SK-N-SH (cell line): ENCODE measurements around the gene MAP3K12. TPM values are rescaled to one million over a fixed set of nuclear protein-coding genes. Genes with fewer than 3 reads are reported as not detected.

Experiments
- CTCF ChIA-PET: fragments of 300-600, 350-600 bp; formaldehyde crosslinking; extraction: SDS; loops from one replicate; lab custom pipeline; 2021; lab: Yijun Ruan, JAX
- POLR2A ChIA-PET: fragments of 350-600 bp; sonication (Branson Sonifier 250); formaldehyde crosslinking; extraction: SDS; loops from one replicate; lab custom pipeline; 2020; ENCODE audit warnings: antibody characterized with exemption, inconsistent platforms; lab: Yijun Ruan, JAX
- DNase-seq: peaks from one replicate; pipeline ENCODE4 v3.0.0; 2012
- H2AFZ ChIP-seq: fragments of 200-600 bp; sonication (generic); 2 replicates; pipeline ENCODE4 v1.8.1; 2016; ENCODE audit warnings: antibody characterized with exemption, mild to moderate bottlenecking, low read depth
- H3F3A ChIP-seq: fragments of 200-600 bp; sonication (generic); replicated peaks from 2 replicates; pipeline ENCODE3; 2016; ENCODE audit warnings: antibody characterized with exemption, mild to moderate bottlenecking; ENCODE audit not compliant: insufficient read depth
- H3K27ac ChIP-seq, 2 experiments: fragments of 200-500 bp in 1 of 2; fragments of 200-600 bp in 1 of 2; sonication (Bioruptor generic) in 1 of 2; sonication (generic), shearing (Covaris generic) in 1 of 2; 2 replicates each; pipeline versions ENCODE4 v1.5.1 to v1.6.1; 2014 to 2016; ENCODE audit warnings: low read depth in 2 of 2, inconsistent platforms in 1 of 2, low read length in 1 of 2, mild to moderate bottlenecking in 1 of 2, mixed read lengths in 1 of 2
- H3K27me3 ChIP-seq: fragments of 200-600 bp; sonication (generic), shearing (Covaris generic); 2 replicates; pipeline ENCODE4 v1.6.1; 2016; ENCODE audit warnings: mixed run types; ENCODE audit not compliant: insufficient read depth
- H3K36me3 ChIP-seq, 2 experiments: fragments of 200-500 bp in 1 of 2; fragments of 200-600 bp in 1 of 2; sonication (Bioruptor generic) in 1 of 2; sonication (generic) in 1 of 2; replicated peaks in 1 of 2; 2 replicates each; pipeline versions ENCODE3 to v1.5.1; 2014 to 2016; ENCODE audit warnings: low read length in 1 of 2, mild to moderate bottlenecking in 1 of 2; ENCODE audit not compliant: insufficient read depth in 2 of 2, control insufficient read depth in 1 of 2
- H3K4me1 ChIP-seq, 2 experiments: fragments of 200-500 bp in 1 of 2; fragments of 200-600 bp in 1 of 2; sonication (Bioruptor generic) in 1 of 2; sonication (generic), shearing (Covaris generic) in 1 of 2; 2 replicates each; pipeline versions ENCODE4 v1.5.1 to v1.6.1; 2014 to 2016; ENCODE audit warnings: low read depth in 1 of 2, low read length in 1 of 2, mixed run types in 1 of 2; ENCODE audit not compliant: insufficient read depth in 2 of 2, control insufficient read depth in 1 of 2
- H3K4me2 ChIP-seq: fragments of 200-600 bp; sonication (generic), shearing (Covaris generic); 2 replicates; pipeline ENCODE4 v1.6.1; 2017; ENCODE audit warnings: mixed run types
- H3K4me3 ChIP-seq, 2 experiments: fragments of 200-500 bp in 1 of 2; fragments of 200-600 bp in 1 of 2; sonication (Bioruptor generic) in 1 of 2; sonication (generic), shearing (Covaris generic) in 1 of 2; 2 replicates each; pipeline versions ENCODE4 v1.5.1 to v1.8.1; 2014 to 2016; ENCODE audit warnings: low read depth in 2 of 2, inconsistent platforms in 1 of 2, low read length in 1 of 2, mild to moderate bottlenecking in 1 of 2, mixed read lengths in 1 of 2, moderate library complexity in 1 of 2
- H3K79me2 ChIP-seq: fragments of 200-600 bp; sonication (generic); 2 replicates; pipeline ENCODE4 v1.8.1; 2017; ENCODE audit warnings: mild to moderate bottlenecking; ENCODE audit not compliant: insufficient read depth
- H3K9ac ChIP-seq: fragments of 200-600 bp; sonication (generic); 2 replicates; pipeline ENCODE4 v1.6.1; 2017; ENCODE audit warnings: mixed run types
- H3K9me2 ChIP-seq: fragments of 200-600 bp; sonication (generic); 2 replicates; pipeline ENCODE4 v1.6.1; 2017; ENCODE audit warnings: mixed run types
- H3K9me3 ChIP-seq: fragments of 200-600 bp; sonication (generic); 2 replicates; pipeline ENCODE4 v1.6.1; 2017; ENCODE audit warnings: mixed run types, mild to moderate bottlenecking, moderate library complexity
- H4K20me1 ChIP-seq: fragments of 200-600 bp; sonication (generic); 2 replicates; pipeline ENCODE4 v1.6.1; 2017; ENCODE audit warnings: mild to moderate bottlenecking, mixed run types; ENCODE audit not compliant: insufficient read depth
- CHD2 ChIP-seq: fragments of 150-350 bp; IDR thresholded peaks from 2 replicates; pipeline ENCODE4 v1.6.1; 2018; ENCODE audit warnings: low read length; ENCODE audit not compliant: partially characterized antibody
- EP300 ChIP-seq, 2 experiments: IDR thresholded peaks; 2 replicates each; pipeline versions ENCODE4 v1.4.0 to v1.6.1; 2012; ENCODE audit warnings: borderline replicate concordance in 1 of 2, low read depth in 1 of 2, low read length in 1 of 2
- FOSL2 ChIP-seq: IDR thresholded peaks from 2 replicates; pipeline ENCODE4 v1.4.0; 2012; ENCODE audit warnings: low read depth, mild to moderate bottlenecking, moderate library complexity, borderline replicate concordance
- FOXJ3 ChIP-seq: sonication (generic); formaldehyde crosslinking; IDR thresholded peaks from 2 replicates; pipeline ENCODE4 v1.5.1; 2020; ENCODE audit warnings: mild to moderate bottlenecking, missing genetic modification reagents
- FOXM1 ChIP-seq: IDR thresholded peaks from 2 replicates; pipeline ENCODE4 v1.4.0; 2012; ENCODE audit warnings: low read depth, mild to moderate bottlenecking
- GABPA ChIP-seq: IDR thresholded peaks from 2 replicates; pipeline ENCODE4 v1.4.0; 2012; ENCODE audit warnings: low read depth, mild to moderate bottlenecking
- JUND ChIP-seq: IDR thresholded peaks from 2 replicates; pipeline ENCODE4 v1.4.0; 2012
- MEF2A ChIP-seq: IDR thresholded peaks from 2 replicates; pipeline ENCODE4 v1.4.0; 2012; ENCODE audit warnings: low read depth, borderline replicate concordance
- RAD21 ChIP-seq: IDR thresholded peaks from 2 replicates; pipeline ENCODE4 v1.6.1; 2012; ENCODE audit warnings: mild to moderate bottlenecking, low read length
- RFX5 ChIP-seq: IDR thresholded peaks from 2 replicates; pipeline ENCODE4 v1.6.1; 2012; ENCODE audit warnings: mild to moderate bottlenecking, improper control_type of control experiment, low read length
- RXRA ChIP-seq: IDR thresholded peaks from 2 replicates; pipeline ENCODE4 v1.4.0; 2012; ENCODE audit warnings: low read depth, mild to moderate bottlenecking, borderline replicate concordance
- TEAD4 ChIP-seq: IDR thresholded peaks from 2 replicates; pipeline ENCODE4 v1.4.0; 2012; ENCODE audit warnings: mild to moderate bottlenecking, borderline replicate concordance; ENCODE audit not compliant: insufficient read depth
- WGBS: methylation state at CpG from one replicate; pipeline ENCODE4 v1.1.6; 2017; ENCODE audit warnings: low lambda C conversion rate; 5-methylcytosine and 5-hydroxymethylcytosine counted together
- polyA plus RNA-seq, 3 experiments: library from polyadenylated mRNA; depleted of rRNA; stranded (reverse); fragments of >200 nt; gene quantifications; 2 replicates each; pipeline ENCODE4 v1.2.3, GENCODE V29; 2012
- TF ChIP-seq, protein P1 (sequence below): IDR thresholded peaks from 2 replicates; pipeline ENCODE4 v1.4.0; 2012; ENCODE audit warnings: low read depth
- TF ChIP-seq, protein P2 (sequence below): IDR thresholded peaks from 2 replicates; pipeline ENCODE4 v1.6.1; 2012; ENCODE audit warnings: mild to moderate bottlenecking, low read depth, low read length, moderate library complexity
- TF ChIP-seq, protein P3 (sequence below): IDR thresholded peaks from 2 replicates; pipeline ENCODE4 v1.4.0; 2012; ENCODE audit warnings: low read depth, borderline replicate concordance
- TF ChIP-seq, protein P4 (sequence below): fragments of 150-350 bp; IDR thresholded peaks from 2 replicates; pipeline ENCODE4 v1.6.1; 2016; ENCODE audit warnings: mild to moderate bottlenecking, low read depth, low read length

Gene MAP3K12
- polyA plus RNA-seq, 1 of the 3 experiments (the other 2 are of a cell fraction): 57.6 TPM

DNA sequence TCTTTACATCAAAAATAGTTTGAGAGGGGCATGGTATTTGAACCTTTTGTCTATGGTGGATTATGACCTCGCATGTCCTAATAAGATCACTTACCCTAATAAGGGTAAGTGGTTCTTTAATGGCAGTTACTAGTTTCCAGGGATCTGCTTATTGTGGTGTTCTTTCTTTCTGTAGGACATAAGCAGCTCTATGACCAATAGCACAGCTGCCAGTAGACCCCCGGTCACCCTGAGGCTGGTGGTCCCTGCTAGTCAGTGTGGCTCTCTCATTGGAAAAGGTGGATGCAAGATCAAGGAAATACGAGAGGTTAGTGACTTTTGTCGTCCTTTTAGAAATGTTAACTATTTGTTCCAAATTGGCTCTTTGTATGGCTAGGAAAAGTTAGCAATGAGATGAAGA is 40.2 kb downstream of the MAP3K12 start:
- no peak overlapping the region; the same call in 1 of the 2 replicates for H3K4me2 ChIP-seq
- peaks cover 45% of the 10 kb centered on the region for H3F3A ChIP-seq
- H3K36me3 ChIP-seq: peaks cover 92 to 99% of the 10 kb centered on the region in 2 experiments
- no peak for DNase-seq
- H4K20me1 ChIP-seq: peaks cover 99% of the 10 kb centered on the region
- H3K27ac ChIP-seq: no peak overlapping the region
- peaks cover 99% of the 10 kb centered on the region for H3K79me2 ChIP-seq
- H3K4me1 ChIP-seq: peaks cover 14 to 15% of the 10 kb centered on the region in 2 experiments
- no peaks in the 10 kb centered on the region for H3K27me3 ChIP-seq
- no peak overlapping the region for H3K9ac ChIP-seq
- H2AFZ ChIP-seq: no peak overlapping the region
- no peaks in the 10 kb centered on the region for H3K9me2 ChIP-seq
- H3K9me3 ChIP-seq: no peaks in the 10 kb centered on the region
- no peak overlapping the region for H3K4me3 ChIP-seq
- CTCF ChIA-PET: interaction anchor here (0.5 to 1.2 kb wide), 5 partner anchors 16 to 288 kb away, joined by 3 read pairs; no protein-coding TSS in a partner anchor
- WGBS: 94% methylated on average over 4 of the region's 4 CpGs
- TF ChIP-seq, protein P1, sequence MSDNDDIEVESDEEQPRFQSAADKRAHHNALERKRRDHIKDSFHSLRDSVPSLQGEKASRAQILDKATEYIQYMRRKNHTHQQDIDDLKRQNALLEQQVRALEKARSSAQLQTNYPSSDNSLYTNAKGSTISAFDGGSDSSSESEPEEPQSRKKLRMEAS: no peak
- TF ChIP-seq FOXM1 (no peak), RFX5 (no peak), RAD21 (no peak), TEAD4 (no peak), JUND (no peak), FOSL2 (no peak), MEF2A (no peak), RXRA (no peak), FOXJ3 (no peak), EP300 (IDR thresholded peaks at IDR 0.05; ENCODE audit: borderline replicate concordance in 1 of 2, low read depth in 1 of 2, low read length in 1 of 2) (no peak), GABPA (no peak), CHD2 (no peak)
- TF ChIP-seq, protein P2, sequence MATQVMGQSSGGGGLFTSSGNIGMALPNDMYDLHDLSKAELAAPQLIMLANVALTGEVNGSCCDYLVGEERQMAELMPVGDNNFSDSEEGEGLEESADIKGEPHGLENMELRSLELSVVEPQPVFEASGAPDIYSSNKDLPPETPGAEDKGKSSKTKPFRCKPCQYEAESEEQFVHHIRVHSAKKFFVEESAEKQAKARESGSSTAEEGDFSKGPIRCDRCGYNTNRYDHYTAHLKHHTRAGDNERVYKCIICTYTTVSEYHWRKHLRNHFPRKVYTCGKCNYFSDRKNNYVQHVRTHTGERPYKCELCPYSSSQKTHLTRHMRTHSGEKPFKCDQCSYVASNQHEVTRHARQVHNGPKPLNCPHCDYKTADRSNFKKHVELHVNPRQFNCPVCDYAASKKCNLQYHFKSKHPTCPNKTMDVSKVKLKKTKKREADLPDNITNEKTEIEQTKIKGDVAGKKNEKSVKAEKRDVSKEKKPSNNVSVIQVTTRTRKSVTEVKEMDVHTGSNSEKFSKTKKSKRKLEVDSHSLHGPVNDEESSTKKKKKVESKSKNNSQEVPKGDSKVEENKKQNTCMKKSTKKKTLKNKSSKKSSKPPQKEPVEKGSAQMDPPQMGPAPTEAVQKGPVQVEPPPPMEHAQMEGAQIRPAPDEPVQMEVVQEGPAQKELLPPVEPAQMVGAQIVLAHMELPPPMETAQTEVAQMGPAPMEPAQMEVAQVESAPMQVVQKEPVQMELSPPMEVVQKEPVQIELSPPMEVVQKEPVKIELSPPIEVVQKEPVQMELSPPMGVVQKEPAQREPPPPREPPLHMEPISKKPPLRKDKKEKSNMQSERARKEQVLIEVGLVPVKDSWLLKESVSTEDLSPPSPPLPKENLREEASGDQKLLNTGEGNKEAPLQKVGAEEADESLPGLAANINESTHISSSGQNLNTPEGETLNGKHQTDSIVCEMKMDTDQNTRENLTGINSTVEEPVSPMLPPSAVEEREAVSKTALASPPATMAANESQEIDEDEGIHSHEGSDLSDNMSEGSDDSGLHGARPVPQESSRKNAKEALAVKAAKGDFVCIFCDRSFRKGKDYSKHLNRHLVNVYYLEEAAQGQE: no peak
- TF ChIP-seq, protein P3, sequence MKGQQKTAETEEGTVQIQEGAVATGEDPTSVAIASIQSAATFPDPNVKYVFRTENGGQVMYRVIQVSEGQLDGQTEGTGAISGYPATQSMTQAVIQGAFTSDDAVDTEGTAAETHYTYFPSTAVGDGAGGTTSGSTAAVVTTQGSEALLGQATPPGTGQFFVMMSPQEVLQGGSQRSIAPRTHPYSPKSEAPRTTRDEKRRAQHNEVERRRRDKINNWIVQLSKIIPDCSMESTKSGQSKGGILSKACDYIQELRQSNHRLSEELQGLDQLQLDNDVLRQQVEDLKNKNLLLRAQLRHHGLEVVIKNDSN: no peak
- TF ChIP-seq, protein P4, sequence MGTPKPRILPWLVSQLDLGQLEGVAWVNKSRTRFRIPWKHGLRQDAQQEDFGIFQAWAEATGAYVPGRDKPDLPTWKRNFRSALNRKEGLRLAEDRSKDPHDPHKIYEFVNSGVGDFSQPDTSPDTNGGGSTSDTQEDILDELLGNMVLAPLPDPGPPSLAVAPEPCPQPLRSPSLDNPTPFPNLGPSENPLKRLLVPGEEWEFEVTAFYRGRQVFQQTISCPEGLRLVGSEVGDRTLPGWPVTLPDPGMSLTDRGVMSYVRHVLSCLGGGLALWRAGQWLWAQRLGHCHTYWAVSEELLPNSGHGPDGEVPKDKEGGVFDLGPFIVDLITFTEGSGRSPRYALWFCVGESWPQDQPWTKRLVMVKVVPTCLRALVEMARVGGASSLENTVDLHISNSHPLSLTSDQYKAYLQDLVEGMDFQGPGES: no peak
- POLR2A ChIA-PET: interaction anchor here (1.4 to 2.5 kb wide), 3 partner anchors 14 to 42 kb away, joined by 5 to 7 read pairs (median 6); partner anchors contain the start of gene TARBP2
